ENCODE data around the gene CNTN4. TPM values are rescaled to one million over a fixed set of nuclear protein-coding genes. Genes with fewer than 3 reads are reported as not detected.

The CNTN4 gene
- polyA plus RNA-seq, 1 experiment = not detected

GRCh38 chr3:3013317-3014052, 914.8 kb downstream of the CNTN4 start:
- no peak overlapping the region for H3K4me3 ChIP-seq (ENCODE audit: low read depth, low read length)
- H3K36me3 ChIP-seq (ENCODE audit: control insufficient read depth, insufficient read depth, low read length) = no peaks in the 10 kb centered on the region
- no peaks in the 10 kb centered on the region for H3K27me3 ChIP-seq (ENCODE audit: control insufficient read depth, insufficient read depth, low read length)
- POLR2A ChIA-PET = no interaction called here
- CTCF ChIA-PET = no interaction called here
- TF ChIP-seq CTCF (IDR thresholded peaks at IDR 0.05; ENCODE audit: insufficient read depth, low read depth, low read length) = no peak
- no peak for DNase-seq (ENCODE audit: low read depth)

GRCh38 chr3:3015185-3016089, 916.8 kb downstream of the CNTN4 start:
- no peaks in the 10 kb centered on the region for H3K36me3 ChIP-seq (ENCODE audit: control insufficient read depth, insufficient read depth, low read length)
- no peaks in the 10 kb centered on the region for H3K27me3 ChIP-seq (ENCODE audit: control insufficient read depth, insufficient read depth, low read length)
- POLR2A ChIA-PET = no interaction called here
- CTCF ChIA-PET = no interaction called here
- H3K4me3 ChIP-seq (ENCODE audit: low read depth, low read length) = no peak overlapping the region
- TF ChIP-seq CTCF (IDR thresholded peaks at IDR 0.05; ENCODE audit: insufficient read depth, low read depth, low read length) = no peak
- DNase-seq (ENCODE audit: low read depth) = no peak

GRCh38 chr3:3016226-3016625, 917.6 kb downstream of the CNTN4 start:
- no peak for DNase-seq (ENCODE audit: low read depth)
- CTCF ChIA-PET = no interaction called here
- H3K27me3 ChIP-seq (ENCODE audit: control insufficient read depth, insufficient read depth, low read length) = no peaks in the 10 kb centered on the region
- TF ChIP-seq CTCF (IDR thresholded peaks at IDR 0.05; ENCODE audit: insufficient read depth, low read depth, low read length) = no peak
- POLR2A ChIA-PET = no interaction called here
- no peaks in the 10 kb centered on the region for H3K36me3 ChIP-seq (ENCODE audit: control insufficient read depth, insufficient read depth, low read length)
- no peak overlapping the region for H3K4me3 ChIP-seq (ENCODE audit: low read depth, low read length)

DNA sequence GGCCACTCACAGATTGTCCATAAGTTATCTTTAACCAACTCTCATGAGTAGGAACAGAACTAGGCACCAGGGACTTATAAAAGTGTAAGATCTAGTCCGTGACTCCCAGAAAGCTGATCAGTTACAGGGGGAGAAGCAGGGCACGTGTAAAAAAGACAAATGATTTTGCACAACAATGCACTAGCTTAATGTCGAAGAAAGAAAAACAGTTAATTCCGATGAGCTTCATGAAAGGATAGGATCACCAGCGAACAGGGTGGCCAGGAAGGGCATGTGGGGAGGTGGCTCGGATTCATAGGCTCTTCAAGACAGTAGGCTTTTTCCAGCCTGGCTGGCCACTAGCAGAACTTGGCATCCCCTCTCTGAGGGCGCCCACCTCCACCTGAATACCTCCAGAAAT, 921.5 kb downstream of the CNTN4 start:
- no peak for DNase-seq (ENCODE audit: low read depth)
- no peak overlapping the region for H3K4me3 ChIP-seq (ENCODE audit: low read depth, low read length)
- H3K36me3 ChIP-seq (ENCODE audit: control insufficient read depth, insufficient read depth, low read length) = no peaks in the 10 kb centered on the region
- ChIA-PET CTCF (no interaction called here), POLR2A (no interaction called here)
- H3K27me3 ChIP-seq (ENCODE audit: control insufficient read depth, insufficient read depth, low read length) = no peaks in the 10 kb centered on the region
- no peak for TF ChIP-seq CTCF (IDR thresholded peaks at IDR 0.05; ENCODE audit: insufficient read depth, low read depth, low read length)

DNA sequence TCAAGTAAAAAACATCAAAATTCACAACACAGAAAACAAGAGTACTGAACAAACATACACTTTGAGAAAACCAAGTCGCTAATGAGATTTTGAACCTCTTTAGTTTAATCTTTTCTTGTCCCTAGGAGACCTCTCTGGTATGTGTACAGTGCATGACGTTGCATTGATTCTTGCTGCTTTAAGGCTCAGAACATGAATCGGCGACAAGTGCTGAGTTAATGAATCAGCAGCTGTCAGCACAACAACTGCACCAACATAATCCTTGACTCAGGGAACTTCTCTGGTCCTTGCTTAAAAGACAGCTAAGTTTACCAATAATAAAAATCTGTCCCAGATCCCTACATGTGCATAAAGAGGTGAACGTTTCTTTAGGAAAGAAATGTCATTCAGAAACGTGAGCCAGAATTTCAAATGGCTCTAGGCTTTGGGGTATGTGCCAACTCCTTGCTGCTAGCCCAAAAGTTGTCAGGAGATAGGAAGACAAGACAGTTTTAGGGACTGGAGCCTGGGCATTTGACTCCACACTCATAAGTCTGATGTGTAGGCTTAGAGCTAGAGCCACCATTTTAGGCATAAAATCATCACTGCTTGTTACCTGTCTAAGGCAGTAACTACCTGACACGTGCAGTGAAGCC, 924.6 kb downstream of the CNTN4 start:
- no peak overlapping the region for H3K4me3 ChIP-seq (ENCODE audit: low read depth, low read length)
- no peak for TF ChIP-seq CTCF (IDR thresholded peaks at IDR 0.05; ENCODE audit: insufficient read depth, low read depth, low read length)
- DNase-seq (ENCODE audit: low read depth) = no peak
- H3K27me3 ChIP-seq (ENCODE audit: control insufficient read depth, insufficient read depth, low read length) = no peaks in the 10 kb centered on the region
- CTCF ChIA-PET = no interaction called here
- POLR2A ChIA-PET = no interaction called here
- no peaks in the 10 kb centered on the region for H3K36me3 ChIP-seq (ENCODE audit: control insufficient read depth, insufficient read depth, low read length)

Measured in BJ (cell line).